HG03097 (cell line): ENCODE results near the gene SNRNP70.
"Not testable (repeated sequence)": the region's sequence is repeated elsewhere in the genome, so short reads cannot be mapped to it uniquely, and the experiment has no call there.

Experiments
- ATAC-seq: cut with Tn5 transposase; IDR thresholded peaks from one replicate; pipeline ENCODE4 v1.9.1; 2021; ENCODE audit not compliant: unreplicated experiment, low FRiP score

Gene SNRNP70

GRCh38 chr19:49064029-49064629 is 21.1 kb upstream of the SNRNP70 start:
- no peak for ATAC-seq

- no peak for ATAC-seq
Observed at GRCh38 chr19:49064768-49065611, 20.3 kb upstream of the SNRNP70 start, which contains the start of gene NTF4. Gene NTF4 (minus strand): TSS chr19:49064818. CDS start chr19:49061997, 2,821 bp downstream.

- ATAC-seq: no peak
Observed at GRCh38 chr19:49065905-49066512, 19.2 kb upstream of the SNRNP70 start.

- ATAC-seq: no peak
Observed at GRCh38 chr19:49067554-49067953, 17.7 kb upstream of the SNRNP70 start.

- ATAC-seq: no peak
Observed at GRCh38 chr19:49069026-49069425, 16.2 kb upstream of the SNRNP70 start.

GRCh38 chr19:49070416-49070815 is 14.8 kb upstream of the SNRNP70 start:
- ATAC-seq: no peak

GRCh38 chr19:49071860-49072547 is 13.2 kb upstream of the SNRNP70 start:
- ATAC-seq: no peak

GRCh38 chr19:49073514-49074378 is 11.5 kb upstream of the SNRNP70 start:
- no peak for ATAC-seq

GRCh38 chr19:49074869-49075268 is 10.4 kb upstream of the SNRNP70 start:
- not testable (repeated sequence) for ATAC-seq

GRCh38 chr19:49080392-49080791 is 4.9 kb upstream of the SNRNP70 start:
- no peak for ATAC-seq

GRCh38 chr19:49081273-49081672 is 4.0 kb upstream of the SNRNP70 start:
- no peak for ATAC-seq

GRCh38 chr19:49084206-49085019 is 838 bp upstream of the SNRNP70 start:
- ATAC-seq: no peak

- no peak for ATAC-seq
Observed at GRCh38 chr19:49085868-49086232, 599 bp downstream of the SNRNP70 start.

- ATAC-seq: no peak
Observed at GRCh38 chr19:49086296-49086695, 1.0 kb downstream of the SNRNP70 start.

GRCh38 chr19:49091391-49092038 is 6.3 kb downstream of the SNRNP70 start:
- ATAC-seq: no peak

GRCh38 chr19:49092686-49093085 is 7.4 kb downstream of the SNRNP70 start:
- ATAC-seq: no peak

- ATAC-seq: no peak
Observed at GRCh38 chr19:49094505-49095482, 9.5 kb downstream of the SNRNP70 start.
